ENCODE data around the gene LDAH.

DNA sequence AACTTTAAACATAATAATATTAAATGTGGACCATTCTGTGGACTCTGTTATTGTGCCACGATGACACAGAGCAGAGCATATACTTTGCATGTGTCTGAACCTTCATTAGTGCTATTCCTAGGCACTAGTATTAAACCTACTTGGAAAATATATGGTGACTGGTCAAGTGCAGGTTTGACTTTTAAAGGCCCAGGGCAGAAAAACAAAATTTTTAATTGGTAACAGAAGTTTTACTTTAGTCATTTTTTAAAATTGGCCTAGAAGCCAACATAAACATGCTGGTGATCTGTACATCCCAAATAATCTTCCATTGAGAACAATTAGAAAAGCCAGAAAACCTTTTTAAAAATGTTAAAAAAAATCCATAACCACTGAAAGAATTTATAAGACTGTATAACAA, 16.6 kb downstream of the LDAH start:
- TF ChIP-seq, protein P1, sequence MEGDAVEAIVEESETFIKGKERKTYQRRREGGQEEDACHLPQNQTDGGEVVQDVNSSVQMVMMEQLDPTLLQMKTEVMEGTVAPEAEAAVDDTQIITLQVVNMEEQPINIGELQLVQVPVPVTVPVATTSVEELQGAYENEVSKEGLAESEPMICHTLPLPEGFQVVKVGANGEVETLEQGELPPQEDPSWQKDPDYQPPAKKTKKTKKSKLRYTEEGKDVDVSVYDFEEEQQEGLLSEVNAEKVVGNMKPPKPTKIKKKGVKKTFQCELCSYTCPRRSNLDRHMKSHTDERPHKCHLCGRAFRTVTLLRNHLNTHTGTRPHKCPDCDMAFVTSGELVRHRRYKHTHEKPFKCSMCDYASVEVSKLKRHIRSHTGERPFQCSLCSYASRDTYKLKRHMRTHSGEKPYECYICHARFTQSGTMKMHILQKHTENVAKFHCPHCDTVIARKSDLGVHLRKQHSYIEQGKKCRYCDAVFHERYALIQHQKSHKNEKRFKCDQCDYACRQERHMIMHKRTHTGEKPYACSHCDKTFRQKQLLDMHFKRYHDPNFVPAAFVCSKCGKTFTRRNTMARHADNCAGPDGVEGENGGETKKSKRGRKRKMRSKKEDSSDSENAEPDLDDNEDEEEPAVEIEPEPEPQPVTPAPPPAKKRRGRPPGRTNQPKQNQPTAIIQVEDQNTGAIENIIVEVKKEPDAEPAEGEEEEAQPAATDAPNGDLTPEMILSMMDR (IDR thresholded peaks at IDR 0.05), result no peak
- TF ChIP-seq EP300 (IDR thresholded peaks at IDR 0.05) (no peak), POLR2A (IDR thresholded peaks at IDR 0.05) (no peak)

Data from sigmoid colon (tissue), 4 donors.